IMR-90 (cell line): ENCODE measurements around the gene NKAIN4.

Experiments used
- CEBPB ChIP-seq: IDR thresholded peaks from 2 replicates; pipeline ENCODE4 v1.6.1; 2012; ENCODE audit warnings: low read depth, low read length, improper control_type of control experiment
- CHD1 ChIP-seq: IDR thresholded peaks from 2 replicates; pipeline ENCODE4 v1.6.1; 2012; ENCODE audit warnings: low read depth, low read length, improper control_type of control experiment
- FOS ChIP-seq: fragments of 150-350 bp; IDR thresholded peaks from 2 replicates; pipeline ENCODE4 v1.6.1; 2016; ENCODE audit warnings: low read depth, low read length
- MAFK ChIP-seq: IDR thresholded peaks from 2 replicates; pipeline ENCODE4 v1.6.1; 2012; ENCODE audit warnings: low read depth, low read length, improper control_type of control experiment
- MAZ ChIP-seq: IDR thresholded peaks from 2 replicates; pipeline ENCODE4 v1.6.1; 2012; ENCODE audit warnings: low read depth, mild to moderate bottlenecking, low read length, improper control_type of control experiment, moderate library complexity, borderline replicate concordance
- MXI1 ChIP-seq: IDR thresholded peaks from 2 replicates; pipeline ENCODE4 v1.6.1; 2012; ENCODE audit warnings: low read depth, mild to moderate bottlenecking, low read length, moderate library complexity, borderline replicate concordance
- NFE2L2 ChIP-seq: fragments of 150-350 bp; IDR thresholded peaks from 2 replicates; pipeline ENCODE4 v1.6.1; 2016; ENCODE audit warnings: low read depth, mild to moderate bottlenecking, low read length
- POLR2A ChIP-seq: IDR thresholded peaks from 2 replicates; pipeline ENCODE4 v1.6.1; 2012; ENCODE audit warnings: mild to moderate bottlenecking, low read depth, low read length
- RAD21 ChIP-seq: IDR thresholded peaks from 2 replicates; pipeline ENCODE4 v1.6.1; 2012; ENCODE audit warnings: low read length, improper control_type of control experiment
- RFX5 ChIP-seq: IDR thresholded peaks from 2 replicates; pipeline ENCODE4 v1.8.0; 2012; ENCODE audit warnings: low read depth, mild to moderate bottlenecking, low read length, moderate library complexity
- SMC3 ChIP-seq: fragments of 150-350 bp; IDR thresholded peaks from 2 replicates; pipeline ENCODE4 v1.6.1; 2016; ENCODE audit warnings: low read depth, mild to moderate bottlenecking, antibody characterized with exemption, low read length, moderate library complexity
- TF ChIP-seq, protein P1 (sequence below): conservative IDR thresholded peaks from 2 replicates; pipeline ENCODE4 v1.5.1; 2012; ENCODE audit warnings: mild to moderate bottlenecking, low read depth, low read length, improper control_type of control experiment
- TF ChIP-seq, protein P2 (sequence below): fragments of 150-350 bp; IDR thresholded peaks from 2 replicates; pipeline ENCODE4 v1.6.1; 2017; ENCODE audit warnings: mild to moderate bottlenecking, antibody characterized with exemption, low read length, low read depth

DNA sequence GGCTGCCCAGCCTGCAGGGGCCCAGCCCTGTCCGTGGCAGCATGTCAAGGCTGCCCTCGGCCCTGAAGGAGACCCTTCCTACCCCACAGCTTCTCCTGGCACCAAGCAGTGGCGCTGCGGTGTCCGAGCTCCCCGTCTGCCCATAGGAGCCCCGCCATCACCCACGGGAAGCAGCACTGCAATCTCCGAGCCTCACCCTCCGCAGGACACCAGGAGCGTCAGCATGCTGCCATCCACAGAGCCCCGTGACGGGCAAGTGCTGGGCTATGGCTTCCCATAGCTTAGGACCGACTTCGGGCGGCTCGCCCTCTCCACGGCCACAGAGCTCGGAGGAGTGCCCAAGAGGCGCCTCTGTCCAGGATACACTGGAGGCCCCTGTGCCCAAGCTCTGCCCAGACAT is 63.4 kb downstream of the NKAIN4 start:
- TF ChIP-seq, protein P1, sequence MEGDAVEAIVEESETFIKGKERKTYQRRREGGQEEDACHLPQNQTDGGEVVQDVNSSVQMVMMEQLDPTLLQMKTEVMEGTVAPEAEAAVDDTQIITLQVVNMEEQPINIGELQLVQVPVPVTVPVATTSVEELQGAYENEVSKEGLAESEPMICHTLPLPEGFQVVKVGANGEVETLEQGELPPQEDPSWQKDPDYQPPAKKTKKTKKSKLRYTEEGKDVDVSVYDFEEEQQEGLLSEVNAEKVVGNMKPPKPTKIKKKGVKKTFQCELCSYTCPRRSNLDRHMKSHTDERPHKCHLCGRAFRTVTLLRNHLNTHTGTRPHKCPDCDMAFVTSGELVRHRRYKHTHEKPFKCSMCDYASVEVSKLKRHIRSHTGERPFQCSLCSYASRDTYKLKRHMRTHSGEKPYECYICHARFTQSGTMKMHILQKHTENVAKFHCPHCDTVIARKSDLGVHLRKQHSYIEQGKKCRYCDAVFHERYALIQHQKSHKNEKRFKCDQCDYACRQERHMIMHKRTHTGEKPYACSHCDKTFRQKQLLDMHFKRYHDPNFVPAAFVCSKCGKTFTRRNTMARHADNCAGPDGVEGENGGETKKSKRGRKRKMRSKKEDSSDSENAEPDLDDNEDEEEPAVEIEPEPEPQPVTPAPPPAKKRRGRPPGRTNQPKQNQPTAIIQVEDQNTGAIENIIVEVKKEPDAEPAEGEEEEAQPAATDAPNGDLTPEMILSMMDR = no peak
- TF ChIP-seq MAZ (no peak), POLR2A (no peak), SMC3 (no peak), CEBPB (no peak), CHD1 (no peak), MAFK (no peak), NFE2L2 (no peak), FOS (no peak), RAD21 (no peak), MXI1 (no peak), RFX5 (no peak)
- TF ChIP-seq, protein P2, sequence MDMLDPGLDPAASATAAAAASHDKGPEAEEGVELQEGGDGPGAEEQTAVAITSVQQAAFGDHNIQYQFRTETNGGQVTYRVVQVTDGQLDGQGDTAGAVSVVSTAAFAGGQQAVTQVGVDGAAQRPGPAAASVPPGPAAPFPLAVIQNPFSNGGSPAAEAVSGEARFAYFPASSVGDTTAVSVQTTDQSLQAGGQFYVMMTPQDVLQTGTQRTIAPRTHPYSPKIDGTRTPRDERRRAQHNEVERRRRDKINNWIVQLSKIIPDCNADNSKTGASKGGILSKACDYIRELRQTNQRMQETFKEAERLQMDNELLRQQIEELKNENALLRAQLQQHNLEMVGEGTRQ = no peak
